GM06990 (cell line): Measurements from ENCODE around the gene STARD7.

Experiments
- DNase-seq: peaks from one replicate; pipeline ENCODE4 v3.0.0-alpha.2; 2011; ENCODE audit not compliant: insufficient read length; ENCODE audit errors: extremely low read depth
- H3K27me3 ChIP-seq: replicated peaks from 2 replicates; pipeline ENCODE4 v1.6.0; 2011; ENCODE audit warnings: low read length; ENCODE audit not compliant: control insufficient read depth, insufficient read depth
- H3K36me3 ChIP-seq: 2 replicates; pipeline ENCODE4 v1.5.1; 2011; ENCODE audit warnings: low read length; ENCODE audit not compliant: control insufficient read depth, insufficient read depth
- H3K4me3 ChIP-seq: replicated peaks from 2 replicates; pipeline ENCODE4 v1.5.1; 2011; ENCODE audit warnings: low read depth, mild to moderate bottlenecking, control low read depth, low read length
- TF ChIP-seq, protein P1 (sequence below): IDR thresholded peaks from 2 replicates; pipeline ENCODE4 v1.5.1; 2011; ENCODE audit warnings: low read length, control low read depth, mild to moderate bottlenecking, inconsistent platforms; ENCODE audit not compliant: insufficient read depth, poor library complexity, severe bottlenecking

STARD7 gene

GRCh38 chr2:96214554-96214953 is 5.9 kb upstream of the STARD7 start:
- no peak for DNase-seq
- TF ChIP-seq, protein P1, sequence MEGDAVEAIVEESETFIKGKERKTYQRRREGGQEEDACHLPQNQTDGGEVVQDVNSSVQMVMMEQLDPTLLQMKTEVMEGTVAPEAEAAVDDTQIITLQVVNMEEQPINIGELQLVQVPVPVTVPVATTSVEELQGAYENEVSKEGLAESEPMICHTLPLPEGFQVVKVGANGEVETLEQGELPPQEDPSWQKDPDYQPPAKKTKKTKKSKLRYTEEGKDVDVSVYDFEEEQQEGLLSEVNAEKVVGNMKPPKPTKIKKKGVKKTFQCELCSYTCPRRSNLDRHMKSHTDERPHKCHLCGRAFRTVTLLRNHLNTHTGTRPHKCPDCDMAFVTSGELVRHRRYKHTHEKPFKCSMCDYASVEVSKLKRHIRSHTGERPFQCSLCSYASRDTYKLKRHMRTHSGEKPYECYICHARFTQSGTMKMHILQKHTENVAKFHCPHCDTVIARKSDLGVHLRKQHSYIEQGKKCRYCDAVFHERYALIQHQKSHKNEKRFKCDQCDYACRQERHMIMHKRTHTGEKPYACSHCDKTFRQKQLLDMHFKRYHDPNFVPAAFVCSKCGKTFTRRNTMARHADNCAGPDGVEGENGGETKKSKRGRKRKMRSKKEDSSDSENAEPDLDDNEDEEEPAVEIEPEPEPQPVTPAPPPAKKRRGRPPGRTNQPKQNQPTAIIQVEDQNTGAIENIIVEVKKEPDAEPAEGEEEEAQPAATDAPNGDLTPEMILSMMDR: no peak
- H3K4me3 ChIP-seq: no peak overlapping the region

GRCh38 chr2:96213379-96213778 is 4.8 kb upstream of the STARD7 start:
- Histone ChIP-seq H3K4me3 (no peak overlapping the region), H3K27me3 (no peaks in the 10 kb centered on the region), H3K36me3 (no peaks in the 10 kb centered on the region)
- no peak for DNase-seq
- TF ChIP-seq, protein P1: no peak

More at GRCh38 chr2:96214554-96214953, 5.9 kb upstream of the STARD7 start:
- Histone ChIP-seq H3K36me3 (no peaks in the 10 kb centered on the region), H3K27me3 (no peaks in the 10 kb centered on the region)

GRCh38 chr2:96212339-96212738 is 3.7 kb upstream of the STARD7 start:
- Histone ChIP-seq H3K4me3 (no peak overlapping the region), H3K27me3 (no peaks in the 10 kb centered on the region), H3K36me3 (no peaks in the 10 kb centered on the region)
- TF ChIP-seq, protein P1: no peak
- no peak for DNase-seq

DNA sequence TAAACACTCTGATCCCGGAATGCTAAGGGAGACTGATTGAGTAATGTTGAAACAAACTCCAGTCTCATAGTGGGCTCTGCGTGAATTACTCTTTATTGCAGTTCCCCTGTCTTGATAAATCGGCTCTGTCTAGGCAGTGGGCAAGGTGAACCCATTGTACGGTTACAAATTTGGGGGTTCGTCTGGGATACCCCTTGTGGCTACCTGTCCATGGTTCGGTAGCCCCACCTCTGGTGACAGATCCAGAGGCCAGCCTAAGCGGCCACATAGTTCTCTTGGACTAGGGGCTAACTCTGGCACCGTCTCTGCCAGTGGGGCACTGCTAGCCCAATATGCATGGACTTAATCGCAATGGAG is 1.1 kb upstream of the STARD7 start:
- TF ChIP-seq, protein P1: no peak
- Histone ChIP-seq H3K36me3 (no peaks in the 10 kb centered on the region), H3K27me3 (no peaks in the 10 kb centered on the region), H3K4me3 (peak overlapping the region; percentile 91)
- DNase-seq: no peak

DNA sequence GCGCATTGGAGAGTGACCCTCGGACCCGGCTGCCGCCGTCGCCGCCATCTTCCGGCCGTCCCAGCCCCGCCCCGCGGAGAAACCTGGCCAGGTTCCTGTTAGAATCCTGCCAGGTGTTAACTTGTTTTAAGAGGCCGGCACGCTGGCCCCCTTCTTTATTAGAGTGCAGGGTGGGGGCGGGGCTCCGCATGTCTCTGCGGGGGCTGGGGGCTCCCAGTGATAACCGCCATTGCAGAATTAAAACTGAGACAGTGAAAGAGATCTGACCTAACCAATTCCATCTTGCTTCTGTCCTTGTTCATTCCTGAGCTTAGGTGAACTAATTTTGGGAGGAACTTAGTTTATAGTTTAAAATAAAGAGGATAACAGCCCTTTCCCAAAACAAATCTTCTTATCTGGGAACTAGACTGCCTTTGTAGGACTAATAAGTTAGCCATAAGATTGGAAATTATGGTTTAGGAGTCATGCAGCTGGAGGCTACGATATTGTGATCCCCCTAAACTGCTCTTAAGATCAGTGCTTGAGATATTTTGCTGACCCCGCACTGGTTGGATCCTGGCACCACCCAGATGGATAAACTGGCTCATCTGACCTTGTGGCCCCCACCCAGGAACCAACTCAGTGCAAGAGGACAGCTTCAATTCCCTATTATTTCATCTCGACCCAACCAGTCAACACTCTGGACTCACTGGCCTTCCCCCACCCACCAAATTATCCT is 543 bp upstream of the STARD7 start:
- no peak for DNase-seq
- Histone ChIP-seq H3K36me3 (no peaks in the 10 kb centered on the region), H3K27me3 (no peaks in the 10 kb centered on the region), H3K4me3 (peak overlapping the region; percentile 91)
- TF ChIP-seq, protein P1: no peak

- DNase-seq: no peak
- Histone ChIP-seq H3K27me3 (no peaks in the 10 kb centered on the region), H3K36me3 (no peaks in the 10 kb centered on the region; the same call in 1 of the 2 replicates), H3K4me3 (peak overlapping the region; percentile 91)
- TF ChIP-seq, protein P1: no peak
Observed at GRCh38 chr2:96207774-96208142, 869 bp downstream of the STARD7 start.
